Measurements from ENCODE around the gene SMIM32. TPM values are rescaled to one million over a fixed set of nuclear protein-coding genes. Genes with fewer than 3 reads are reported as not detected.

Gene SMIM32
- total and polyA plus RNA-seq, 2 of the 4 experiments (the other 2 are of a cell fraction), result not detected

GRCh38 chr5:136146201-136146600, 46.8 kb downstream of the SMIM32 start:
- H3K9me1 ChIP-seq (ENCODE audit: insufficient read depth, low read length), result peaks cover 4% of the 10 kb centered on the region
- H2AK5ac ChIP-seq (ENCODE audit: low read depth, low read length), result no peak overlapping the region
- 80% methylated on average over 1 of the region's 3 CpGs; no CpG with 5 or more reads in 1 of the 2 experiments for WGBS, 2 experiments (ENCODE audit: extremely low coverage in 2 of 2, insufficient read length in 1 of 2)
- H2AK9ac ChIP-seq (replicated peaks; ENCODE audit: low read depth, low read length, poor library complexity), result no peak overlapping the region
- no peak overlapping the region for H4K5ac ChIP-seq (ENCODE audit: low read depth, low read length)
- ATAC-seq (ENCODE audit: low read depth) (no peak), DNase-seq (no peak)
- peaks cover 11 to 46% of the 10 kb centered on the region in 2 experiments; a peak in 2 of 4 replicates for H3K79me1 ChIP-seq (ENCODE audit: low read depth in 1 of 2, low read length in 2 of 2)
- no peak overlapping the region for H3K18ac ChIP-seq (ENCODE audit: low read depth, low read length)
- no peak overlapping the region for H3K56ac ChIP-seq (ENCODE audit: extremely low read depth, insufficient read depth, low read length)
- ChIA-PET POLR2A (ENCODE audit: unreplicated experiment) (no interaction called here), CTCF (interaction anchor here (0.6 to 1.2 kb wide), 2 partner anchors 201 to 1349 kb away, joined by 3 read pairs; no protein-coding TSS in a partner anchor)
- H3K27ac ChIP-seq (ENCODE audit: insufficient read depth, low read length), result no peak overlapping the region
- H3K4me3 ChIP-seq (ENCODE audit: insufficient read depth, low read depth, low read length), result no peak overlapping the region
- H3K14ac ChIP-seq (replicated peaks; ENCODE audit: low read depth, low read length), result no peak overlapping the region
- in situ Hi-C loops (cut with MboI; ENCODE audit: low sequenced_read_pairs), result no loop called here
- no peak overlapping the region for H3K23ac ChIP-seq (ENCODE audit: low read depth, low read length)
- H3K9me3 ChIP-seq (ENCODE audit: control insufficient read depth, insufficient read depth, low read length), result no peaks in the 10 kb centered on the region
- H4K20me1 ChIP-seq (ENCODE audit: insufficient read depth, low read length), result peaks cover 55% of the 10 kb centered on the region
- no peak overlapping the region for H2BK120ac ChIP-seq (ENCODE audit: low read depth, low read length)
- dilution Hi-C loops (cut with HindIII; ENCODE audit: low sequenced_read_pairs, unreplicated experiment), result no loop called here
- H4K8ac ChIP-seq (ENCODE audit: low read depth in 2 of 2, low read length in 2 of 2), result no peak overlapping the region
- H3K4ac ChIP-seq (ENCODE audit: low read depth, low read length), result no peak overlapping the region
- no peak overlapping the region for H3K9ac ChIP-seq (ENCODE audit: low read depth, low read length)
- no peak overlapping the region for H2BK5ac ChIP-seq (ENCODE audit: low read depth, low read length, poor library complexity, severe bottlenecking)
- H3K36me3 ChIP-seq (ENCODE audit: control insufficient read depth, insufficient read depth, low read length), result no peaks in the 10 kb centered on the region
- H3K27me3 ChIP-seq (ENCODE audit: control insufficient read depth, insufficient read depth, low read length), result no peaks in the 10 kb centered on the region
- peaks cover 13% of the 10 kb centered on the region for H3K4me1 ChIP-seq (ENCODE audit: control insufficient read depth, insufficient read depth, low read length)
- H2BK15ac ChIP-seq (ENCODE audit: low read depth, low read length), result no peak overlapping the region
- H3K4me2 ChIP-seq (ENCODE audit: low read depth, low read length), result no peak overlapping the region
- intact Hi-C loops (cut with micrococcal nuclease), result no loop called here
- H4K91ac ChIP-seq (ENCODE audit: insufficient read depth, low read depth, low read length), result no peak overlapping the region
- no peak overlapping the region for H2BK20ac ChIP-seq (ENCODE audit: low read depth, low read length)
- no peak overlapping the region for H2AFZ ChIP-seq (replicated peaks; ENCODE audit: low read length, poor library complexity)
- TF ChIP-seq RAD21 (IDR thresholded peaks at IDR 0.05; ENCODE audit: low read length) (no peak), FOS (IDR thresholded peaks at IDR 0.05; ENCODE audit: low read depth, low read length) (no peak), ELK1 (IDR thresholded peaks at IDR 0.05; ENCODE audit: borderline replicate concordance, low read depth, low read length) (no peak), POLR2A (IDR thresholded peaks at IDR 0.05; ENCODE audit: low read depth, low read length) (no peak), MXI1 (IDR thresholded peaks at IDR 0.05; ENCODE audit: borderline replicate concordance, low read depth, low read length) (no peak), NFE2L2 (IDR thresholded peaks at IDR 0.05; ENCODE audit: low read depth, low read length) (no peak), RCOR1 (IDR thresholded peaks at IDR 0.05; ENCODE audit: insufficient replicate concordance, low read length) (no peak), SMC3 (IDR thresholded peaks at IDR 0.05; ENCODE audit: low read depth, low read length) (no peak), CHD1 (IDR thresholded peaks at IDR 0.05; ENCODE audit: low read depth, low read length) (no peak), CTCF (conservative IDR thresholded peaks at IDR 0.05; ENCODE audit: low read depth, low read length) (no peak), MAZ (IDR thresholded peaks at IDR 0.05; ENCODE audit: borderline replicate concordance, low read depth, low read length) (no peak), RFX5 (IDR thresholded peaks at IDR 0.05; ENCODE audit: low read depth, low read length) (no peak)
- TF ChIP-seq, protein P1, sequence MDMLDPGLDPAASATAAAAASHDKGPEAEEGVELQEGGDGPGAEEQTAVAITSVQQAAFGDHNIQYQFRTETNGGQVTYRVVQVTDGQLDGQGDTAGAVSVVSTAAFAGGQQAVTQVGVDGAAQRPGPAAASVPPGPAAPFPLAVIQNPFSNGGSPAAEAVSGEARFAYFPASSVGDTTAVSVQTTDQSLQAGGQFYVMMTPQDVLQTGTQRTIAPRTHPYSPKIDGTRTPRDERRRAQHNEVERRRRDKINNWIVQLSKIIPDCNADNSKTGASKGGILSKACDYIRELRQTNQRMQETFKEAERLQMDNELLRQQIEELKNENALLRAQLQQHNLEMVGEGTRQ (IDR thresholded peaks at IDR 0.05; ENCODE audit: low read depth, low read length), result no peak
- BruUV-seq (replicated peaks), result no TSS peak

Data from IMR-90 (cell line).